HepG2 (cell line): ENCODE measurements around the gene SECTM1. TPM values are rescaled to one million over a fixed set of nuclear protein-coding genes. Genes with fewer than 3 reads are reported as not detected.

Experiments used
- JARID2 ChIP-seq: sonication (generic); formaldehyde crosslinking; IDR thresholded peaks from 2 replicates; pipeline ENCODE4 v1.8.1; 2023; ENCODE audit warnings: missing genetic modification reagents, inconsistent platforms; ENCODE audit not compliant: insufficient replicate concordance
- NFKBIZ ChIP-seq: IDR thresholded peaks from 2 replicates; pipeline ENCODE4 v1.6.1; 2018; ENCODE audit warnings: missing genetic modification reagents, missing compliant biosample characterization
- NFYC ChIP-seq: IDR thresholded peaks from 2 replicates; pipeline ENCODE4 v1.6.1; 2016; ENCODE audit warnings: missing genetic modification reagents, missing compliant biosample characterization
- PHF5A ChIP-seq: IDR thresholded peaks from one replicate; pipeline ENCODE4 v1.6.1; 2018; ENCODE audit warnings: low read depth, missing genetic modification reagents; ENCODE audit not compliant: unreplicated experiment
- RBM39 ChIP-seq: fragments of 200-400 bp; formaldehyde crosslinking; IDR thresholded peaks from one replicate; pipeline ENCODE4 v1.6.1; 2018; ENCODE audit warnings: antibody characterized with exemption, mild to moderate bottlenecking, low read depth, low read length; ENCODE audit not compliant: poor library complexity, severe bottlenecking
- TAF1 ChIP-seq: sonication (generic); formaldehyde crosslinking; IDR thresholded peaks from 2 replicates; pipeline ENCODE4 v1.4.0; 2020; ENCODE audit warnings: missing genetic modification reagents
- XRCC5 ChIP-seq: fragments of 200-400 bp; formaldehyde crosslinking; optimal IDR thresholded peaks from 2 replicates; pipeline ENCODE3; 2017; ENCODE audit warnings: mild to moderate bottlenecking, low read length
- ZNF225 ChIP-seq: sonication (generic); formaldehyde crosslinking; IDR thresholded peaks from 2 replicates; pipeline ENCODE4 v1.4.0; 2020; ENCODE audit warnings: mild to moderate bottlenecking, missing genetic modification reagents
- ZNF274 ChIP-seq: sonication (generic); formaldehyde crosslinking; IDR thresholded peaks from 2 replicates; pipeline ENCODE4 v1.5.1; 2020; ENCODE audit warnings: mild to moderate bottlenecking, missing genetic modification reagents
- ZNF317 ChIP-seq: sonication (generic); formaldehyde crosslinking; IDR thresholded peaks from 2 replicates; pipeline ENCODE4 v1.5.0; 2020; ENCODE audit warnings: mild to moderate bottlenecking, missing genetic modification reagents
- ZNF331 ChIP-seq: sonication (generic); formaldehyde crosslinking; IDR thresholded peaks from 2 replicates; pipeline ENCODE4 v1.4.0; 2020; ENCODE audit warnings: missing genetic modification reagents
- ZNF441 ChIP-seq: sonication (generic); formaldehyde crosslinking; IDR thresholded peaks from 2 replicates; pipeline ENCODE4 v1.7.0; 2021; ENCODE audit warnings: missing genetic modification reagents, borderline replicate concordance
- ZNF549 ChIP-seq: sonication (generic); formaldehyde crosslinking; IDR thresholded peaks from 2 replicates; pipeline ENCODE4 v1.5.0; 2020; ENCODE audit warnings: missing genetic modification reagents
- ZNF577 ChIP-seq: sonication (generic); formaldehyde crosslinking; IDR thresholded peaks from 2 replicates; pipeline ENCODE4 v1.4.0; 2020; ENCODE audit warnings: mild to moderate bottlenecking, low read depth, missing genetic modification reagents, borderline replicate concordance
- ZNF605 ChIP-seq: sonication (generic); formaldehyde crosslinking; IDR thresholded peaks from 2 replicates; pipeline ENCODE4 v1.8.0; 2022; ENCODE audit warnings: mild to moderate bottlenecking, missing genetic modification reagents
- ZNF713 ChIP-seq: sonication (generic); formaldehyde crosslinking; IDR thresholded peaks from 2 replicates; pipeline ENCODE4 v1.4.0; 2020; ENCODE audit warnings: mild to moderate bottlenecking, missing genetic modification reagents
- ZNF777 ChIP-seq: sonication (generic); formaldehyde crosslinking; IDR thresholded peaks from 2 replicates; pipeline ENCODE4 v1.4.0; 2020; ENCODE audit warnings: missing genetic modification reagents
- polyA plus RNA-seq, 8 experiments: library from polyadenylated mRNA; depleted of rRNA in 3 of 8; stranded (reverse) in 7 of 8; unstranded in 1 of 8; fragments of >200 nt; fragmentation: Illumina TruSeq in 4 of 8; extraction: Trizol in 4 of 8; gene quantifications; 2 replicates each; pipeline versions ENCODE4 v1.2.1 to v1.2.3, GENCODE V29; 2011 to 2016; ENCODE audit warnings: low read depth in 4 of 8, missing spikeins in 1 of 8, mixed read lengths in 1 of 8; ENCODE audit not compliant: insufficient read depth in 1 of 8
- total RNA-seq, 5 experiments: library from RNA; depleted of rRNA; stranded (reverse); fragments of >200 nt; fragmentation: Illumina TruSeq; extraction: Trizol; gene quantifications; 2 replicates each; pipeline ENCODE4 v1.2.3, GENCODE V29; 2016; ENCODE audit warnings: low read depth in 1 of 5
- TF ChIP-seq, protein P1 (sequence below): sonication (generic); formaldehyde crosslinking; IDR thresholded peaks from 2 replicates; pipeline ENCODE4 v1.8.1; 2023; ENCODE audit warnings: mild to moderate bottlenecking, missing genetic modification reagents
- TF ChIP-seq, protein P2 (sequence below): sonication (generic); formaldehyde crosslinking; IDR thresholded peaks from 2 replicates; pipeline ENCODE4 v1.5.0; 2020; ENCODE audit warnings: missing genetic modification reagents
- TF ChIP-seq, protein P3 (sequence below): sonication (generic); formaldehyde crosslinking; IDR thresholded peaks from 2 replicates; pipeline ENCODE4 v1.4.0; 2020; ENCODE audit warnings: missing genetic modification reagents

Gene SECTM1
- total and polyA plus RNA-seq, 2 of the 13 experiments (the other 11 are each of a cell fraction or from before 2014, with no cell fraction given), result 3.5 to 5.3 TPM

GRCh38 chr17:82351254-82351712 is 17.7 kb upstream of the SECTM1 start (continued):
- TF ChIP-seq, protein P1, sequence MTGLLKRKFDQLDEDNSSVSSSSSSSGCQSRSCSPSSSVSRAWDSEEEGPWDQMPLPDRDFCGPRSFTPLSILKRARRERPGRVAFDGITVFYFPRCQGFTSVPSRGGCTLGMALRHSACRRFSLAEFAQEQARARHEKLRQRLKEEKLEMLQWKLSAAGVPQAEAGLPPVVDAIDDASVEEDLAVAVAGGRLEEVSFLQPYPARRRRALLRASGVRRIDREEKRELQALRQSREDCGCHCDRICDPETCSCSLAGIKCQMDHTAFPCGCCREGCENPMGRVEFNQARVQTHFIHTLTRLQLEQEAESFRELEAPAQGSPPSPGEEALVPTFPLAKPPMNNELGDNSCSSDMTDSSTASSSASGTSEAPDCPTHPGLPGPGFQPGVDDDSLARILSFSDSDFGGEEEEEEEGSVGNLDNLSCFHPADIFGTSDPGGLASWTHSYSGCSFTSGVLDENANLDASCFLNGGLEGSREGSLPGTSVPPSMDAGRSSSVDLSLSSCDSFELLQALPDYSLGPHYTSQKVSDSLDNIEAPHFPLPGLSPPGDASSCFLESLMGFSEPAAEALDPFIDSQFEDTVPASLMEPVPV, result no peak
- TF ChIP-seq ZNF225 (CRISPR knock-in tag) (no peak), ZNF605 (CRISPR knock-in tag) (no peak), RBM39 (peak; percentile 56), ZNF549 (no peak), NFKBIZ (CRISPR knock-in tag) (0 out of 2 replicates have a peak, but pooled peaks have one; percentile 9), ZNF777 (no peak), ZNF577 (CRISPR knock-in tag) (no peak), ZNF331 (CRISPR knock-in tag) (no peak), XRCC5 (peak; percentile 9), PHF5A (CRISPR knock-in tag) (no peak), TAF1 (CRISPR knock-in tag) (no peak; the same call in 1 of the 2 replicates), ZNF441 (CRISPR knock-in tag) (no peak), ZNF317 (0 out of 2 replicates have a peak, but pooled peaks have one; percentile 18), ZNF713 (no peak), NFYC (CRISPR knock-in tag) (0 out of 2 replicates have a peak, but pooled peaks have one; percentile 6), ZNF274 (no peak), JARID2 (CRISPR knock-in tag) (no peak)
- TF ChIP-seq, protein P2, sequence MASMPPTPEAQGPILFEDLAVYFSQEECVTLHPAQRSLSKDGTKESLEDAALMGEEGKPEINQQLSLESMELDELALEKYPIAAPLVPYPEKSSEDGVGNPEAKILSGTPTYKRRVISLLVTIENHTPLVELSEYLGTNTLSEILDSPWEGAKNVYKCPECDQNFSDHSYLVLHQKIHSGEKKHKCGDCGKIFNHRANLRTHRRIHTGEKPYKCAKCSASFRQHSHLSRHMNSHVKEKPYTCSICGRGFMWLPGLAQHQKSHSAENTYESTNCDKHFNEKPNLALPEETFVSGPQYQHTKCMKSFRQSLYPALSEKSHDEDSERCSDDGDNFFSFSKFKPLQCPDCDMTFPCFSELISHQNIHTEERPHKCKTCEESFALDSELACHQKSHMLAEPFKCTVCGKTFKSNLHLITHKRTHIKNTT (CRISPR knock-in tag), result no peak
- TF ChIP-seq, protein P3, sequence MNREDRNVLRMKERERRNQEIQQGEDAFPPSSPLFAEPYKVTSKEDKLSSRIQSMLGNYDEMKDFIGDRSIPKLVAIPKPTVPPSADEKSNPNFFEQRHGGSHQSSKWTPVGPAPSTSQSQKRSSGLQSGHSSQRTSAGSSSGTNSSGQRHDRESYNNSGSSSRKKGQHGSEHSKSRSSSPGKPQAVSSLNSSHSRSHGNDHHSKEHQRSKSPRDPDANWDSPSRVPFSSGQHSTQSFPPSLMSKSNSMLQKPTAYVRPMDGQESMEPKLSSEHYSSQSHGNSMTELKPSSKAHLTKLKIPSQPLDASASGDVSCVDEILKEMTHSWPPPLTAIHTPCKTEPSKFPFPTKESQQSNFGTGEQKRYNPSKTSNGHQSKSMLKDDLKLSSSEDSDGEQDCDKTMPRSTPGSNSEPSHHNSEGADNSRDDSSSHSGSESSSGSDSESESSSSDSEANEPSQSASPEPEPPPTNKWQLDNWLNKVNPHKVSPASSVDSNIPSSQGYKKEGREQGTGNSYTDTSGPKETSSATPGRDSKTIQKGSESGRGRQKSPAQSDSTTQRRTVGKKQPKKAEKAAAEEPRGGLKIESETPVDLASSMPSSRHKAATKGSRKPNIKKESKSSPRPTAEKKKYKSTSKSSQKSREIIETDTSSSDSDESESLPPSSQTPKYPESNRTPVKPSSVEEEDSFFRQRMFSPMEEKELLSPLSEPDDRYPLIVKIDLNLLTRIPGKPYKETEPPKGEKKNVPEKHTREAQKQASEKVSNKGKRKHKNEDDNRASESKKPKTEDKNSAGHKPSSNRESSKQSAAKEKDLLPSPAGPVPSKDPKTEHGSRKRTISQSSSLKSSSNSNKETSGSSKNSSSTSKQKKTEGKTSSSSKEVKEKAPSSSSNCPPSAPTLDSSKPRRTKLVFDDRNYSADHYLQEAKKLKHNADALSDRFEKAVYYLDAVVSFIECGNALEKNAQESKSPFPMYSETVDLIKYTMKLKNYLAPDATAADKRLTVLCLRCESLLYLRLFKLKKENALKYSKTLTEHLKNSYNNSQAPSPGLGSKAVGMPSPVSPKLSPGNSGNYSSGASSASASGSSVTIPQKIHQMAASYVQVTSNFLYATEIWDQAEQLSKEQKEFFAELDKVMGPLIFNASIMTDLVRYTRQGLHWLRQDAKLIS, result no peak
